ENCODE results near the gene VPS33B.
"Not testable (repeated sequence)": the region's sequence is repeated elsewhere in the genome, so short reads cannot be mapped to it uniquely, and the experiment has no call there.

VPS33B gene

GRCh38 chr15:91022075-91022831, at the start of gene VPS33B:
TSS of gene VPS33B (minus strand) at chr15:91022594. CDS start at chr15:91022249, 345 bp downstream.
- peak; percentile 87 for DNase-seq

GRCh38 chr15:91072161-91072560, 49.8 kb upstream of the VPS33B start:
- no peak for DNase-seq

- DNase-seq = no peak
Measured at GRCh38 chr15:91070872-91071271, 48.5 kb upstream of the VPS33B start.

GRCh38 chr15:91068966-91069365, 46.6 kb upstream of the VPS33B start:
- DNase-seq = no peak

GRCh38 chr15:91068436-91068835, 46.0 kb upstream of the VPS33B start:
- no peak for DNase-seq

GRCh38 chr15:91067036-91067435, 44.6 kb upstream of the VPS33B start:
- no peak for DNase-seq

- no peak for DNase-seq
Measured at GRCh38 chr15:91065505-91065904, 43.1 kb upstream of the VPS33B start.

- DNase-seq = no peak
Measured at GRCh38 chr15:91061997-91062396, 39.6 kb upstream of the VPS33B start.

- DNase-seq = no peak
Measured at GRCh38 chr15:91061230-91061629, 38.8 kb upstream of the VPS33B start.

GRCh38 chr15:91055548-91056331, 33.3 kb upstream of the VPS33B start:
- DNase-seq = peak; percentile 72

- DNase-seq = no peak
Measured at GRCh38 chr15:91054816-91055215, 32.4 kb upstream of the VPS33B start.

GRCh38 chr15:91051248-91051647, 28.9 kb upstream of the VPS33B start:
- DNase-seq = no peak

- no peak for DNase-seq
Measured at GRCh38 chr15:91050128-91050455, 27.7 kb upstream of the VPS33B start.

- peak; percentile 43 for DNase-seq
Measured at GRCh38 chr15:91049378-91050127, 27.2 kb upstream of the VPS33B start.

GRCh38 chr15:91047545-91048199, 25.3 kb upstream of the VPS33B start:
- no peak for DNase-seq

- not testable (repeated sequence) for DNase-seq
Measured at GRCh38 chr15:91046056-91046455, 23.7 kb upstream of the VPS33B start.

GRCh38 chr15:91045065-91045464, 22.7 kb upstream of the VPS33B start:
- no peak for DNase-seq

GRCh38 chr15:91043202-91043874, 20.9 kb upstream of the VPS33B start:
- no peak for DNase-seq

- no peak for DNase-seq
Measured at GRCh38 chr15:91040856-91041255, 18.5 kb upstream of the VPS33B start.

- no peak for DNase-seq
Measured at GRCh38 chr15:91039996-91040395, 17.6 kb upstream of the VPS33B start.

GRCh38 chr15:91032919-91033803, 10.8 kb upstream of the VPS33B start:
- DNase-seq = peak; percentile 39

Measured in NCI-H345 (cell line).